ENCODE results near the gene MYO7B.

MYO7B gene

GRCh38 chr2:127671557-127672302 is 136.2 kb downstream of the MYO7B start:
- H2AFZ ChIP-seq (ENCODE audit: low read depth, low read length): no peak overlapping the region
- H3K27ac ChIP-seq (ENCODE audit: low read length): no peak overlapping the region
- no peaks in the 10 kb centered on the region for H3K4me1 ChIP-seq (ENCODE audit: low read length)
- TF ChIP-seq CTCF (IDR thresholded peaks at IDR 0.05; ENCODE audit: low read depth, low read length): no peak
- TF ChIP-seq EZH2phosphoT487 (IDR thresholded peaks at IDR 0.05; ENCODE audit: low read depth): no peak
- no peak overlapping the region for H3K4me2 ChIP-seq (ENCODE audit: low read length)
- H3K4me3 ChIP-seq (ENCODE audit: low read length): no peak overlapping the region
- H3K79me2 ChIP-seq (ENCODE audit: low read length): no peaks in the 10 kb centered on the region
- peaks cover 13% of the 10 kb centered on the region; the same call in 1 of the 2 replicates for H3K27me3 ChIP-seq (ENCODE audit: low read depth, low read length)
- no peaks in the 10 kb centered on the region for H3K36me3 ChIP-seq (replicated peaks; ENCODE audit: low read depth, low read length)
- H4K20me1 ChIP-seq (ENCODE audit: insufficient read depth, low read length): no peaks in the 10 kb centered on the region
- no peak overlapping the region for H3K9ac ChIP-seq (ENCODE audit: low read length)
- H3K9me3 ChIP-seq (ENCODE audit: insufficient read depth, low read length): no peaks in the 10 kb centered on the region

GRCh38 chr2:127672341-127673224 is 137.1 kb downstream of the MYO7B start:
- H3K79me2 ChIP-seq (ENCODE audit: low read length): no peaks in the 10 kb centered on the region
- no peaks in the 10 kb centered on the region for H4K20me1 ChIP-seq (ENCODE audit: insufficient read depth, low read length)
- H3K9me3 ChIP-seq (ENCODE audit: insufficient read depth, low read length): no peaks in the 10 kb centered on the region
- TF ChIP-seq EZH2phosphoT487 (IDR thresholded peaks at IDR 0.05; ENCODE audit: low read depth): no peak
- TF ChIP-seq CTCF (IDR thresholded peaks at IDR 0.05; ENCODE audit: low read depth, low read length): no peak
- no peaks in the 10 kb centered on the region for H3K4me1 ChIP-seq (ENCODE audit: low read length)
- H3K9ac ChIP-seq (ENCODE audit: low read length): no peak overlapping the region
- no peak overlapping the region for H3K4me3 ChIP-seq (ENCODE audit: low read length)
- no peak overlapping the region for H3K4me2 ChIP-seq (ENCODE audit: low read length)
- no peaks in the 10 kb centered on the region for H3K36me3 ChIP-seq (replicated peaks; ENCODE audit: low read depth, low read length)
- no peak overlapping the region for H3K27ac ChIP-seq (ENCODE audit: low read length)
- H3K27me3 ChIP-seq (ENCODE audit: low read depth, low read length): peaks cover 13% of the 10 kb centered on the region; the same call in 1 of the 2 replicates
- H2AFZ ChIP-seq (ENCODE audit: low read depth, low read length): no peak overlapping the region

GRCh38 chr2:127673291-127674069 is 138.0 kb downstream of the MYO7B start:
- no peak overlapping the region for H3K9ac ChIP-seq (ENCODE audit: low read length)
- no peaks in the 10 kb centered on the region for H3K79me2 ChIP-seq (ENCODE audit: low read length)
- H4K20me1 ChIP-seq (ENCODE audit: insufficient read depth, low read length): no peaks in the 10 kb centered on the region
- H3K36me3 ChIP-seq (replicated peaks; ENCODE audit: low read depth, low read length): no peaks in the 10 kb centered on the region
- H3K4me1 ChIP-seq (ENCODE audit: low read length): no peaks in the 10 kb centered on the region
- H3K4me2 ChIP-seq (ENCODE audit: low read length): no peak overlapping the region
- H3K9me3 ChIP-seq (ENCODE audit: insufficient read depth, low read length): no peaks in the 10 kb centered on the region
- no peak overlapping the region for H3K4me3 ChIP-seq (ENCODE audit: low read length)
- no peak overlapping the region for H2AFZ ChIP-seq (ENCODE audit: low read depth, low read length)
- peaks cover 13% of the 10 kb centered on the region; the same call in 1 of the 2 replicates for H3K27me3 ChIP-seq (ENCODE audit: low read depth, low read length)
- TF ChIP-seq EZH2phosphoT487 (IDR thresholded peaks at IDR 0.05; ENCODE audit: low read depth): no peak
- no peak for TF ChIP-seq CTCF (IDR thresholded peaks at IDR 0.05; ENCODE audit: low read depth, low read length)
- no peak overlapping the region for H3K27ac ChIP-seq (ENCODE audit: low read length)

All from OCI-LY3 (cell line).